Retina (tissue), 1 donor: ENCODE data around the gene DMBT1.
"Not testable (repeated sequence)": the region's sequence is repeated elsewhere in the genome, so short reads cannot be mapped to it uniquely, and the experiment has no call there.

Source experiments
- DNase-seq: peaks from one replicate; pipeline ENCODE4 v3.0.0-alpha.2; 2016

Gene DMBT1

DNA sequence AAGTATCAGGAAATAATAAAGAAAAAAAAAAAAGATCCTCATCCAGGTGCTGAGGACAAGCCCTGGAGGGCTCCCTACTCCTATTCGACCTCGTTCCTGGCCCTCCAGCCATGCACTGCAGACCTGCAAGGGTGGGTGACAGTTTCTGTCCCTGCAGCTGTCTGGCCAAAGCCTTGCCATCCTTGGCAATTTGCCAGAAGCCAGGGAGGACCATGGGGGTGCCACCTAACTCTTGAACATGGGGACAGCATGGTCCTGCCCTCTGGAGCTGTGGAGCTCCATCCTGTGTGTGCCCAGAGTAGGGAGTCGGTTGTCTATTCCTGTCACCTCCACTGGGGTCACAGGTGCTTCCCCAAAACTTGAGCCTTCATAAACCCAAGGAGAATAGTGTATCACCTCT is 27.8 kb downstream of the DMBT1 start:
- DNase-seq, result no peak

DNA sequence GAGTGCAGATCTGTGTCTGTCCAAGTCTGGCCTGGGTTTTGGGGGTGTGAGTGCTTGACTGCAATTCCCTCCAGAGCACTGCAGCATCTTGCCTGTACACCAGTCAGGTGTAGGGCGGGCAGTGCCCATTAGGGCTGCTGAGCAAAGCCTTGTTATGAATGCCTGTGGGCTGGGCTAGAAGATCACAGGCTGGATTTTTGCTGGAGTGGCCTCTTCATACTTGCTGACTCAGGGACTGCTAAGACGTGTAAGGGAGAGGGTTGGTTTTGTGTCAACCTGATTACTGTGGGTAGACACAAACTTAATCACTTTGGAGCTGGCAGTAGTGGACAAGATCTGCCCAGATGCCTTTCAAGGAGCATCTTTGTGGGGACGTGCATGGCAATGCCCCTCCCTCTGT is 29.6 kb downstream of the DMBT1 start:
- no peak for DNase-seq

DNA sequence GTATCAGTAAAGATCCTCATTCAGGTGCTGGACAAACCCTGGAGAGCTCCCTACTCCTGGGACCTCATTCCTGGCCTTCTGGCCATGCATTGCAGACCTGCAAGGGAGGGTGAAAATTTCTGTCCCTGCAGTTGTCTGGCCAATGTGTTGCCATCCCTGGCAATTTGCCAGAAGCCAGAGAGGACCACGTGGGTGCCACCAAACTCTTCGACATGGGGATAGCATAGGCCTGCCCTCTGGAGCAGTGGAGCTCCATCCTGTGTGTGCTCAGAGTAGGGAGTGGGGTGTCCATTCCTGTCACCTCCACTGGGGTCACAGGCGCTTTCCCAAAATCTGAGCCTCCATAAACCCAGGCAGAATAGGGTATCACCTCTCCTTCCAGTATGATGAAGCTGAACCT is 31.2 kb downstream of the DMBT1 start:
- DNase-seq, result no peak

DNA sequence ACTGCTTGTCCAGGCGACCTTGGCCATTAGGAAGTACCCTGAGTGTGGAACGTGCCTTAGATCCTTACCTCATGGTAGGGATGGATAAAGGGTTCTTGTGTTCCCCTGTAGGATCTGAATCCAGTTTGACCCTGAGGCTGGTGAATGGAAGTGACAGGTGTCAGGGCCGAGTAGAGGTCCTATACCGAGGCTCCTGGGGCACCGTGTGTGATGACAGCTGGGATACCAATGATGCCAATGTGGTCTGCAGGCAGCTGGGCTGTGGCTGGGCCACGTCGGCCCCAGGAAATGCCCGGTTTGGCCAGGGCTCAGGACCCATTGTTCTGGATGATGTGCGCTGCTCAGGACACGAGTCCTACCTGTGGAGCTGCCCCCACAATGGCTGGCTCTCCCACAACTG is 31.6 kb downstream of the DMBT1 start:
- no peak for DNase-seq

DNA sequence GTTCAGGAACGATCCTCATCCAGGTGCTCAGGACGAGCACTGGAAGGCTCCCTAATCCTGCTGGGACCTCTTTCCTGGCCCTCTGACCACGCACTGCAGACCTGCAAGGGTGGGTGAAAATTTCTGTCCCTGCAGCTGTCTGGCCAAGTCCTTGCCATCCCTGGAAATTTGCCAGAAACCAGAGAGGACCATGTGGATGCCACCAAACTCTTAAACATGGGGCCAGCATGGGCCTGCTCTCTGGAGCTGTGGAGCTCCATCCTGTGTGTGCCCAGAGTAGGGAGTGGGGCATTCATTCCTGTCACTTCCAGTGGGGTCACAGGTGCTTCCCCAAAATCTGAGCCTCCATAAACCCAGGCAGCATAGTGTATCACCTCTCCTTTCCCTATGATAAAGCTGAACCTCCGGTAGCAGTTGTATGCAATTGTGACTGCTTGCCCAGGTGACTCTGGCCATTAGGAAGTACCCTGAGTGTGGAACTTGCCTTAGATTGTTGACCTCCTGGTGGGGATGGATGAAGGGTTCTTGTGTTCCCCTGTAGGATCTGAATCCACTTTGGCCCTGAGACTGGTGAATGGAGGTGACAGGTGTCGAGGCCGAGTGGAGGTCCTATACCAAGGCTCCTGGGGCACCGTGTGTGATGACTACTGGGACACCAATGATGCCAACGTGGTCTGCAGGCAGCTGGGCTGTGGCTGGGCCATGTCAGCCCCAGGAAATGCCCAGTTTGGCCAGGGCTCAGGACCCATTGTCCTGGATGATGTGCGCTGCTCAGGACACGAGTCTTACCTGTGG is 57.1 kb downstream of the DMBT1 start:
- no peak for DNase-seq

DNA sequence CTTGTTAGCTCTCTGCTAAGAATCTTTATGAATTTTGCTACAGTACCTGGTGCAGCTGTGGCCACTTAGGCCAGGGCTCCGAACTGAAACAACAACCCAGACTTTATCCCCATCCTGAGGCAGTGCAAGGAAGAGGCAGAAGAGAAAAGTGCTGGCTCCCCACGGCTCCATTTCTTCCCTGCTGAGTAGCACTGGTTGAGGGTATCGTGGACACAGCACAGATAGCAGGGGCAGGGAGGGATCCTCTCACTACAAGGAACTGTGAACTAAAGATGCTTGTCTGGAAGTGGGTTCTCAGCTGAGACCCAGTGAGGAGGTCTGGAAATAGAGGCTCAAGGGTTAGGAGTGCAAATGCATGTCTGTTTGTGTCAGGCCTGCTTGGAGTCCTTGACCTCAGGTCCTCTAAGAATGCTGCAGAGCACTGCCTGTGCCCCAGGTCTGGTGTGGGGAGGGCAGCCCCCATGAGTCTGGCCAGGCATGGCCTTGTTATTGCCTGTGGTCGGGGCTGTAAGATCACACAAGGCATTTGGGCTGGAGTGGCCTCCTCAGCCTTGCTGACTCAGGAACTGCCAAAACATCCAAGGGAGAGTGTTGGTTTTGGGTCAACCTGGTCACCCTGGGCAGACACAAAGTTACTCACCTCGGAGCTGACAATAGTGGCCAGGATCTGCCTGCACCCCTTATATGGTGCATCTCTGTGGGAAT is 58.1 kb downstream of the DMBT1 start:
- DNase-seq, result no peak

DNA sequence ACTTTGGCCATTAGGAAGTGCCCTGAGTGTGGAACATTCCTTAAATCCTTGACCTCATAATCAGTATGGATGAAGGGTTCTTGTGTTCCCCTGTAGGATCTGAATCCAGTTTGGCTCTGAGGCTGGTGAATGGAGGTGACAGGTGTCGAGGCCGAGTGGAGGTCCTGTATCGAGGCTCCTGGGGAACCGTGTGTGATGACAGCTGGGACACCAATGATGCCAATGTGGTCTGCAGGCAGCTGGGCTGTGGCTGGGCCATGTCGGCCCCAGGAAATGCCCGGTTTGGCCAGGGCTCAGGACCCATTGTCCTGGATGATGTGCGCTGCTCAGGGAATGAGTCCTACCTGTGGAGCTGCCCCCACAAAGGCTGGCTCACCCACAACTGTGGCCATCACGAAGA is 60.4 kb downstream of the DMBT1 start:
- DNase-seq, result not testable (repeated sequence)

DNA sequence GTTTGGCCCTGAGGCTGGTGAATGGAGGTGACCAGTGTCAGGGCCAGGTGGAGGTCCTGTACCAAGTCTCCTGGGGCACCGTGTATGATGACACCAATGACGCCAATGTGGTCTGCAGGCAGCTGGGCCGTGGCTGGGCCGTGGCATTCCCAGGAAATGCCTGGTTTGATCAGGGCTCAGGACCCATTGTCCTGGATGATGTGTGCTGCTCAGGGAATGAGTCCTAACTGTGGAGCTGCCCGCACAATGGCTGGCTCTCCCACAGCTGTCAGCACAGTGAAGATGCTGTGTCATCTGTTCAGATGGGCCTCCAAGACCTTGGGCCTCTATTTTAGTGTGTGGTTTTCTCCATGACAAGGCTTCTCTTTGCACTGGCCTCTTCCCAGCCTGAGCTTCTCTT is 64.0 kb downstream of the DMBT1 start:
- DNase-seq, result no peak

DNA sequence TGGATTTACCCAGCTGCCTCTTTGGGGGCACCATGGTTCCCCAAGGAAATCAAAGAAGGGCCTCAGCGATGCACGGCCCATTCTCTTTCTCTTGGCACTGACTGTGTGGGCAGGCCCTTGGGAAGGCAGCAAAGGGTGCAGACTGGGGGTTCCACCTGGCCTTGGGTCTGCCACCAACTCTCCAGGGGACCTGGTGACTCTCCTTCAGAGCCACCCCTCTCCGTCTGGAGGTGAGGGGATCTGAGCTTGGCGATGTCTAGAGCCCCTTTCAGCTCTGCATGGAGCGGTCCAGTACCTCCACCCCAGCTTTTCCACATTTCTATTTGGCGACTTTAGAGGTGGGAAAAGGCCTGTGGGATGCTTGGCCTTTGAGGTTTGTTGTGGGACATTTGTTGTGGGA is 70.0 kb downstream of the DMBT1 start:
- DNase-seq, result no peak

DNA sequence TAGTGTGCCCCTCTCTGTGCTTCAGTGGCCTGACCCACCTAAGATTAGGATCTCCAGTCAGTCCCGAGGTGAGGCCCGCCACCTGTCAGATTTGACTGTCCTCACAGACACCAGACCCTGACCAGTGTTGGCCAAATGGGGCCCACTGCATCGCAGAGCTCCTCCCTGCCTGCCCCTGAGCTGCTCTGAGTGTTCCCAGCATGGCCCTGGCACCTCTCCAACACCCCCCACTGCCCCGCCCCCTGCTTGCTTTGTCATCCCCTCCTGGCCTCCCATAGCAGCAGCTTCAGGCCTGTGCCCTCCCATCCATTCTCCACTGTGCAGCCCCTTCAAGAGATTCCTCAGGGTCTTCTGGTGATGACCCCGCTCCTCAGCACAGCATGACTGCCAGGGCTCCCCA is 71.5 kb downstream of the DMBT1 start:
- no peak for DNase-seq

DNA sequence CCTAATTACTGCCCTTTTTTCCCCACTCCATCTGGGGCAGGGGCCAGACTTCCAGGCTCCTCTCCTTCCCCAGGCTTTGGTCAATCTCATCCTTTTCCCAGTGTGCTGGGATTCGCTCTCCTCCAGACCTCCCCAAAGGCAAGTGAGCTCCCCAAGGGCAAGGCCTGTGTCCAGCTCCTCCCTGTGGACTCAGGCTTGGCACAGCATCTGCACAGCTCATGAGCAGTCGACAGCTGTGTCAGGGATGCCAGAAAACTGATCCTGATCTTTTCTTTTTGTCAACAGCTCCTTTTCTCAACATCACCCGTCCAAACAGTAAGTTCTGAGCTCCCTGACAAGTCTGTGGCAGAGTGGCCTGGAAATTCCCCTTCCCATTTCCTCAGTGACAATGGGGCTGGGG is 72.0 kb downstream of the DMBT1 start:
- no peak for DNase-seq

DNA sequence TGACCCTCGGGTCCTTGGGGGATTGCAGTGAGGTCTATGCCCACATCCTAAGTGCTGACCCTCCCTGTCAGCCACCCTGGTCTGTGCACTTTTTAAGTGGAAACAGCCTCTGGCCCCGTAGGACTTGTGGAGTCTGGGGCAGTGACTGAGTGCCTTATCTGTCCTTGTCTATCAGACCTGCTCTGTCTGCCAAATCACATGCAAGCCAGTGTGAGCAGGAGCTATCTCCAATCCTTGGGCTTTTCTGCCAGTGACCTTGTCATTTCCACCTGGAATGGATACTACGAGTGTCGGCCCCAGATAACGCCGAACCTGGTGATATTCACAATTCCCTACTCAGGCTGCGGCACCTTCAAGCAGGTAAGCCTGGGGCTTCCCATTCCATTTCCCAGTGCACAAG is 76.4 kb downstream of the DMBT1 start:
- no peak for DNase-seq

DNA sequence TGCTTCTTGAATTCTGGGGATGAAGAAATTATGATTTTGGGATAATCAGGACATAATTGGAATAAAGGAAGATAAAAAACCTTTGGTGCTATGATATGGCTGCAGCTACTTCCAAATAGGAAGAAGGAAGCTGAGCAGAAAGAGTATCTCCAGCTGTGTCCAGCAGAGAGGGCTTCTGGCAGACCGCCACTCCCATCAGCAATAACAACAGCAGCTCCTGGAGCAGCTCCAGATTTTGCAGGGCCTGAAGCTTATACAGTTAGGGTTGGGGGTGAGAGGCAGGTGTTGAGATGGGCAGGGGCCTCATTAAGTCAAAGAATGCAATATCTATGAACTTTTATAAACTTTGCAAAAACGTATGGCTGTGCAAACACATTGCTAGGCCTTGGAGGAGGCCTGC is 76.8 kb downstream of the DMBT1 start:
- no peak for DNase-seq

DNA sequence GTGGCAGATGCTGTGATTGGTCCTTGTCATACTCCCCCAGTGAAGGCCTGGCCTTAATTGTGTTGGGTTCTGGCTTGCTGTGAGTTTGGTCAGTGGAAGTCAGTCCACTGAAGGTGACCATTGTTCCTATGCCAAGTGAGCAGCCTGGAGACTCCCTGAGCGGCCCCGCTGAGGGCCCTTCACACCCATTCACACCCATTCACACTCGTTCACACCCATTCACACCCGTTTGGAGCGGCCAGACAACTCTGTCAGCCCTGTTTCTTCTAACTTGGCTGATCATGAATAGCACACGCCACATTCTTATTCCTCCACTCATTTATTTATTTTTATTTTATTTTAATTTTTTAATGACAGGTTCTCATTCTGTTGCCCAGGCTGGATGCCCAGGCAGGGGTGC is 77.6 kb downstream of the DMBT1 start:
- no peak for DNase-seq

DNA sequence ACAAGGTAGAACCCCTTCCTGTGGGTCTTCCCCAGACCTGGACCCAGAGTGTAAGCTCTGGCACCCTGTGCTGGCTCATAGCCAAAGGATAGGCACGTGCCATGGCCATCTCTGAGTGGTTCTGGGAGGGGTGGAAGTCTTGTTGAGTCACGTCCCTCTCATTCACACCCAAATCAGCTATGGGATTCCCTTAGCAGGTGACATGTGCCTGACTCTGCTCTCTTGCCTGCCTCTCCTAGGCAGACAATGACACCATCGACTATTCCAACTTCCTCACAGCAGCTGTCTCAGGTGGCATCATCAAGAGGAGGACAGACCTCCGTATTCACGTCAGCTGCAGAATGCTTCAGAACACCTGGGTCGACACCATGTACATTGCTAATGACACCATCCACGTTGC is 79.2 kb downstream of the DMBT1 start:
- DNase-seq, result no peak

DNA sequence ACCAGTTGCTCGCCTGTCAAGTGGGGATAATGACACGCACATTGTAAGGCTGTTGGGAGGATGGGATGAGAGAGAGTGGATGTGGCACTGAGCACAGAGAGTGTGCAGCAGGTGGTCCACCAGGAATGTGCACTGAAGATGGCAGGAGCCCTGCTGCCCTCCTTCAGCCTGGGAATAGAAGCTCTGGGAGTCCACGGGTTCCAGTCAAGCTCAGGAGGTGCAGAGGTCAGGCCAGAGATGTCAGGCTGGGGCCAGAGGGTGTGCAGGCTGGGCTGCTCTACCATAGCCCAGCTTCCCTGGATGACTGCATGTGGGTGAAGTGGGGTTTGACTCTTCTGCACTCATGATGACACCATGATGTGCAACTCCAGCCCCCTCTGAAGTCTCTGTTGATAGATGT is 80.4 kb downstream of the DMBT1 start:
- DNase-seq, result no peak

DNA sequence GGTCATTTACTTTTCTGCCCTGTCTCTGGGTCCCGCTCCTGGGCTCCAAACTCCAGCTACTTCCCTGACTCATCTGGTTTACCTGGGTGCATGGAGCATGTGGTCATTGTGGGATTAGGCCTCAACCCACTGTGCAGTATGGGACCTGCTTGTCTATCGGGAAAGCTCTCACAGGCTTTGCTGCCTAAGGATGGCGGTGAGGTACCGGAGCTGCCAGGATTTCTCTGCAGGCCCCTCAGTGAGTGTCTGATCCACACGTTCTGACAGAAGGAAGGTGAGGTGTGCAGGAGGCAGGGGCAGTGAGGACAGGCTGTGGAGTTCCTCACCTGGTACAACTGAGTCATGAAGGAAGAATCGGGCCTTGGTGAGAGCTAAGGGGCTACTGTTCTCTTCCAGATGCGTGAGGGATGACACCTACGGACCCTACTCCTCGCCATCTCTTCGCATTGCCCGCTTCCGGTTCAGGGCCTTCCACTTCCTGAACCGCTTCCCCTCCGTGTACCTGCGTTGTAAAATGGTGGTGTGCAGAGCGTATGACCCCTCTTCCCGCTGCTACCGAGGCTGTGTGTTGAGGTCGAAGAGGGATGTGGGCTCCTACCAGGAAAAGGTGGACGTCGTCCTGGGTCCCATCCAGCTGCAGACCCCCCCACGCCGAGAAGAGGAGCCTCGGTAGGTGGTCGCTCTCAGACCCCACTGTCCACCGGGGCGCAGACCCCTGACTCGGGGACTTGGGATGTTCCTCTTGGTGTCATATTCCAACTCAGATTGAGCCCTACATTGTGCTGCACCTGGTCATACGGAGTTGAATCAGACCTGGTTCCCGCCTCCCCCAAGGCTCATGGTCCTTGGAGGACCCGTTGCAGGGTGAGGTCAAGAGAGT is 82.4 kb downstream of the DMBT1 start:
- DNase-seq, result no peak

DNA sequence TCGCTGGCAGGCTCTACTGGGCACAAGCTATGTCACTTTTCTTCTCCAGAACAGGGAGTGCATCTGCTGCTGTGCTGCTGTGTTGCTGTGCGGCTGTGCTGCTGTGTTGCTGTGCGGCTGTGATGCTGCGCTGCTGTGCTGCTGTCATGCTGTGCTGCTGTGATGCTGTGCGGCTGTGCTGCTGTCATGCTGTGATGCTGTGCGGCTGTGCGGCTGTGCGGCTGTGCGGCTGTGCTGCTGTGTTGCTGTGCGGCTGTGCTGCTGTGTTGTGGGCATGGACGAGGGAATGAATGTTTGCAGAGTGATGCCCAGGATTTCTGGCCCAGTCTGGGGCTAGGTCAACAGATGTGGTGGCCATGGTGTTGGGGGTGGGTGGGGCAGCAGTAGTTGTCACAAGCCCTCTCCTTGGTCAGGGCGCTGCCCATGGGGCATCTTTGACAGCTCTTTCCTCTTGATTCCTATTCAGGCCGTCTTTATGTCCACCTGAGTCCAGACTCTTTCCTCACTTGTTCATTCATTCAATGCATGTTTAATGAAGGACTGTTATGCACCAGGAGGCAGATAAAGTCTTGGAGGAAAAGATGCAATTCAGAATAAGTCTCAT is 83.5 kb downstream of the DMBT1 start:
- no peak for DNase-seq

DNA sequence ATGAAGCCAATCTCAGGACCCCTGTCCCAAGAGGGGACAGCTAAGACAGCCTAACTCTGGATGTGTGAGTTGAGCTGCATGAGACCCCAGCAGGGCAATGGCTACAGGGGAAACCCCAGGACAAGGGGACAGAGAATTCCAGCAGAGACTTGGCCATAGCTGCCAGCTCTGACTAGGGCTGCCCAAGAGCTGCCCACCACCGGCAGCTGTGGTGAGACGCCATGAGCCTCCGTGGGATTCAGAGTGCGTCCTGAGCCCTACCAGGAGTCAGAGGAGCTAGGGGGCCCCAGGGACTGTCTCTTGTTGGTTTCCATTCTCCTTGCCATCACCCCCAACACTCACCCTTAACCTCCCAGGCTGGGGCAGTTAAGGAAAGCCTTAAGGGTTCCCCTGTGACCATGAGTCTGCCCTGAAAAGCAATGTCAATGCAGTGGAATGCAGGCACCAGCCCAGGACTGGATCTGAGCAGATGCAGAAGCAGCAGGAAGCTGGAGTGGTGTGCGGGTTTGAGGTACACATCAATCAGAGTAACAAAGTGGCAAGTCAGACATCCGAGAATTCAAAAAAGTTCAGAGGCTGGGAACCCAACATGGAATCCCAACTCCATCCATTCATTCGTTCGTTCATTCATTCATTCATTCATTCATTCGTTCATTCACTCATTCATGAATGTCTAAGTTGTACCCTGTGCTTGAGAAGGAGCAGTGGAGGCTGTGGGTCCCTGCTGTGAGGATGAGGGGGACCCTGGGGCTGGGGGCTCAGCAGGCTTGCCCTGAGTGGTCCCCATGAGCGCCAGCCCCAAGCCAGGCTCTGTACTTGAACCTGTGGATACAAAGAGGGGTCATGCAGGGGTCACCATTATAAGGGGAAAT is 86.2 kb downstream of the DMBT1 start:
- DNase-seq, result no peak

DNA sequence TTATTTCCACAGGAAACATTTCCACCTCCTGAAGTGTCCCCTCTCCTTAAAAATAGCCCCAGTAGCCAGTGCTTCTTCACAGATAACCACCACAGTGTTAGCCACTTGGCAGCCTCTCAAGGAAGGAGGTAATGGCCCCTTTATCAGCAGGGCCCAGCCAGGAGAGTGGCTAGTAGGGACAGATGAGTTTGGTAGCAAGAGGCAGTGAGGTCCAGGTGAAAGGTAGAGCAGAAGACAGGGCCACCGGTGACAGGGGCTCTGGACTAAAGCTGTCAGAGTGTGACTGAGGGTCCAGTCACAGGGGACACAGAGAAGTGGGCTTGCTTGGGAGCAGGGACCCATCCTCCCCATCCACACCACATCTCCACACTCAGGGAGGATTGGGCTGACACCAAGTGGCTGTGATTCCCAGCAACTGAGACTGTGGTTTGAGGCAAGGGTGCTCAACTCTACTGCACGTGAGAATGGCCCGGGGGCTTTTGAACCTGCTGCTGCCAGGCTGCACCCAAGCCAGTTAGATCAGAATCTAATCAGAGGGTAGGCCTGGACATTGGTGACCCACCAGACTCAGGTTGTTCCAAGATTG is 86.9 kb downstream of the DMBT1 start:
- DNase-seq, result no peak

DNA sequence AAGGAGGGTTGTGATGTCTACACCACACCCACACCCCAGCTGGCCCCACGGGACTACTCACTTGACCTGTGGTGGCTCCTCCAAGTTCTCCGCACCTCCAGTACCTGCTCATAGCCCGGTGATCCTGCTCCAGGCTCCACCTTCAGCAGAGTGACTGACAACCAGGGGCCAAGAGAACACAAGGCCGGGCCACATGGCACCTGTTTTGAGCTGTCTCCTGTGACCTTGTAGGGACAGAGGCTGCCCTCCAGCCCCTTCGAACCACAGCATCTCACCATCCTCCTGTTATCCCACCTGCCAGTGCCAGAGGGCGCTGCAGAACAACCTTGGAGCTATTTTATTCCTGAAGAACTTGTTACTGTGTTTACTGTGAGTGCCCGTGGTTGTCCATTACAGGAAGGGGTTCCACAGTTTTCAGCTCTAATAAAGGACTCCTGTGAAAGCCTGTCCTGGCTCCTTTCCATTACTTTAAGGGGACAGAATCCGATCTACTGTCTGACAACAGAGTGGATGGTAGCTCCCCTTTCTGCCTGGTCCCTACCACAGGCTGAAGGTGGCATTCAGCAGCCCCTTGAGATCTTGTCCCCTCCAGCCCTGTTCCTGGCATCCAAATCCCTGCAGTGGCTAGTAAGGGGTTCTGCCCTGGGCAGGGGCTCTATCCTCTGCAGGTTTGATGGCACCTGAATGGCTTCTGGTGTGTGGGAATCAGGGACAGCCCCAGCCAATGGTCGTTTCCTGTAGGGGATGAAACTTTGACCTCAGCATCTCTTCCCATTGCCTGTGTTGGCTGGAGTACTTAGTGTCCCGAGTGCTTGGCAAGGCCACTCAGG is 88.3 kb downstream of the DMBT1 start:
- peak; percentile 75 for DNase-seq
